HG03378 (cell line): Measurements from ENCODE around the gene STRA6.

Experiments used
- ATAC-seq: cut with Tn5 transposase; IDR thresholded peaks from one replicate; pipeline ENCODE4 v1.9.1; 2021; ENCODE audit warnings: mild to moderate bottlenecking, moderate library complexity; ENCODE audit not compliant: unreplicated experiment

STRA6 gene

GRCh38 chr15:74208496-74208895 lies 5.9 kb upstream of the STRA6 start:
- ATAC-seq: no peak

- no peak for ATAC-seq
Observed at GRCh38 chr15:74207652-74208440, 5.3 kb upstream of the STRA6 start.

GRCh38 chr15:74206801-74207281 lies 4.3 kb upstream of the STRA6 start:
- no peak for ATAC-seq

GRCh38 chr15:74205582-74205947 lies 3.0 kb upstream of the STRA6 start:
- ATAC-seq: no peak

- no peak for ATAC-seq
Observed at GRCh38 chr15:74203914-74204431, 1.4 kb upstream of the STRA6 start.

GRCh38 chr15:74201710-74202420 lies 722 bp downstream of the STRA6 start:
- no peak for ATAC-seq

- ATAC-seq: no peak
Observed at GRCh38 chr15:74200871-74201419, 1.6 kb downstream of the STRA6 start.

GRCh38 chr15:74200412-74200815 lies 2.2 kb downstream of the STRA6 start:
- no peak for ATAC-seq

- no peak for ATAC-seq
Observed at GRCh38 chr15:74199297-74199652, 3.3 kb downstream of the STRA6 start.

- no peak for ATAC-seq
Observed at GRCh38 chr15:74197176-74197965, 5.2 kb downstream of the STRA6 start.

GRCh38 chr15:74196175-74196574 lies 6.4 kb downstream of the STRA6 start:
- ATAC-seq: no peak

GRCh38 chr15:74194572-74195559 lies 7.7 kb downstream of the STRA6 start:
- no peak for ATAC-seq

GRCh38 chr15:74193905-74194304 lies 8.7 kb downstream of the STRA6 start:
- ATAC-seq: no peak

- ATAC-seq: no peak
Observed at GRCh38 chr15:74193299-74193718, 9.3 kb downstream of the STRA6 start.

GRCh38 chr15:74192751-74193150 lies 9.8 kb downstream of the STRA6 start:
- no peak for ATAC-seq

GRCh38 chr15:74191798-74192197 lies 10.8 kb downstream of the STRA6 start:
- no peak for ATAC-seq

- ATAC-seq: no peak
Observed at GRCh38 chr15:74188216-74188615, 14.4 kb downstream of the STRA6 start.

GRCh38 chr15:74185710-74186348 lies 16.8 kb downstream of the STRA6 start:
- ATAC-seq: no peak

- no peak for ATAC-seq
Observed at GRCh38 chr15:74184582-74185091, 17.9 kb downstream of the STRA6 start.
